ENCODE data around the gene EP400.

EP400 gene

GRCh38 chr12:131920902-131921840, 28.6 kb upstream of the EP400 start:
- Histone ChIP-seq H3K27ac (ENCODE audit: low read depth, low read length, poor library complexity, severe bottlenecking) (no peak overlapping the region), H3F3A (ENCODE audit: insufficient read depth, low read length) (no peaks in the 10 kb centered on the region), H2AFZ (ENCODE audit: low read length) (no peak overlapping the region), H3K9me2 (ENCODE audit: low read depth, low read length) (no peaks in the 10 kb centered on the region), H3K9ac (ENCODE audit: low read length) (no peak overlapping the region), H3K36me3 (ENCODE audit: insufficient read depth, low read length) (no peaks in the 10 kb centered on the region), H3K9me3 (ENCODE audit: low read length) (no peaks in the 10 kb centered on the region), H4K20me1 (ENCODE audit: insufficient read depth, low read length) (no peaks in the 10 kb centered on the region), H3K4me1 (ENCODE audit: insufficient read depth, low read length, severe bottlenecking) (peaks cover 18% of the 10 kb centered on the region), H3K4me3 (ENCODE audit: low read depth, low read length, poor library complexity, severe bottlenecking) (no peak overlapping the region), H3K79me2 (ENCODE audit: insufficient read depth, low read length) (no peaks in the 10 kb centered on the region), H3K27me3 (ENCODE audit: insufficient read depth, low read length) (0 out of 2 replicates have a peak, but pooled peaks cover 5% of the 10 kb centered on the region), H3K4me2 (ENCODE audit: low read length) (no peak overlapping the region)
- no peak for TF ChIP-seq EZH2 (IDR thresholded peaks at IDR 0.05; ENCODE audit: borderline replicate concordance, low read length)
- TF ChIP-seq, protein P1, sequence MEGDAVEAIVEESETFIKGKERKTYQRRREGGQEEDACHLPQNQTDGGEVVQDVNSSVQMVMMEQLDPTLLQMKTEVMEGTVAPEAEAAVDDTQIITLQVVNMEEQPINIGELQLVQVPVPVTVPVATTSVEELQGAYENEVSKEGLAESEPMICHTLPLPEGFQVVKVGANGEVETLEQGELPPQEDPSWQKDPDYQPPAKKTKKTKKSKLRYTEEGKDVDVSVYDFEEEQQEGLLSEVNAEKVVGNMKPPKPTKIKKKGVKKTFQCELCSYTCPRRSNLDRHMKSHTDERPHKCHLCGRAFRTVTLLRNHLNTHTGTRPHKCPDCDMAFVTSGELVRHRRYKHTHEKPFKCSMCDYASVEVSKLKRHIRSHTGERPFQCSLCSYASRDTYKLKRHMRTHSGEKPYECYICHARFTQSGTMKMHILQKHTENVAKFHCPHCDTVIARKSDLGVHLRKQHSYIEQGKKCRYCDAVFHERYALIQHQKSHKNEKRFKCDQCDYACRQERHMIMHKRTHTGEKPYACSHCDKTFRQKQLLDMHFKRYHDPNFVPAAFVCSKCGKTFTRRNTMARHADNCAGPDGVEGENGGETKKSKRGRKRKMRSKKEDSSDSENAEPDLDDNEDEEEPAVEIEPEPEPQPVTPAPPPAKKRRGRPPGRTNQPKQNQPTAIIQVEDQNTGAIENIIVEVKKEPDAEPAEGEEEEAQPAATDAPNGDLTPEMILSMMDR (IDR thresholded peaks at IDR 0.05; ENCODE audit: low read length): no peak

DNA sequence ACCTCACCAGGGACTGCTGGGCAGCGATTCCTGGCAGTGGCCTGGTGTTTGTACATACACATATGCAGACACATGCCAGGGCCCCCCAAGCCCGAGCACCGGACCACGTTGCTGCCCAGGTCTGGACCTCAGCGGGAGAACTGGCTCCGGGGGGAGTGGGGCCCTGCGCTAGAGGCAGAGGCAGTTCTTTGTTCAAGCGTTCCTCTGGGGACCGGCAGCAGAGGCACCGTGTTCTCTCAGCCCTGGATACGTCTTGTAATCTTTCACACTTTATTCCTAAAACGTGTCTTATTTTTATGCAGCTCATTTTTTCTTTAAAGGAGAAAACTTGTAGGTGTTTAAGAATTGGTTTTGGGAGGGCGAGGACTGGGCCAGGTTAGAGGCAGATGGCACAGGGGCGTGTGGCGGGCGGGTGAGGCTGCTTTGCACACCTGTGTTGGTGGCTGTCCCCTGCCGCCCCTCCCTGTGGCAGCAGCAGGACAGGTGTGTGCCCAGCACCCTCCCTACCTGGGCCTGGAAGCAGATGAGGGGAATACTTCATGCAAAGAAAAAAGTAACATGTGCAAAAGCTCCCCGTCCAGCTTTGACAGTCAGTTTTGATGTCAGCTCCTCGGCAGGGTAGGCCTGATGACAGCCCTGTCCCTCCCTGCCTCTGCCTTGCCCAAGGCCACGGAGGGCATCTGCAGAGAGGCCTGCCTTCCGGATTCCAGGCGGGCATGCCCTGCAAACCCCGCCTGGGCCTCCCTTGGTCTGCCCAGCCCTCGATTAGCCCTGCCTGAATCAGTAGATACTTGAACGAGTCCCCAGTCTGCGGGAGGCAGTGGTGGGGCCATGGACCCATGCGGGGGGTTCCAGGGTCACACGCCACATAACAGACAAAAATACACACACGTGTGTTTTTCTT, 27.6 kb upstream of the EP400 start:
- Histone ChIP-seq H3K27me3 (ENCODE audit: insufficient read depth, low read length) (peaks cover 5% of the 10 kb centered on the region; the same call in 1 of the 2 replicates), H3K9me2 (ENCODE audit: low read depth, low read length) (no peaks in the 10 kb centered on the region), H3K79me2 (ENCODE audit: insufficient read depth, low read length) (no peaks in the 10 kb centered on the region), H3K4me1 (ENCODE audit: insufficient read depth, low read length, severe bottlenecking) (peaks cover 18% of the 10 kb centered on the region), H3K9ac (ENCODE audit: low read length) (no peak overlapping the region), H3K36me3 (ENCODE audit: insufficient read depth, low read length) (no peaks in the 10 kb centered on the region), H3F3A (ENCODE audit: insufficient read depth, low read length) (no peaks in the 10 kb centered on the region), H4K20me1 (ENCODE audit: insufficient read depth, low read length) (no peaks in the 10 kb centered on the region), H3K9me3 (ENCODE audit: low read length) (no peaks in the 10 kb centered on the region), H3K27ac (ENCODE audit: low read depth, low read length, poor library complexity, severe bottlenecking) (no peak overlapping the region), H2AFZ (ENCODE audit: low read length) (no peak overlapping the region), H3K4me3 (ENCODE audit: low read depth, low read length, poor library complexity, severe bottlenecking) (no peak overlapping the region), H3K4me2 (ENCODE audit: low read length) (no peak overlapping the region)
- TF ChIP-seq, protein P1 (IDR thresholded peaks at IDR 0.05; ENCODE audit: low read length): no peak
- TF ChIP-seq EZH2 (IDR thresholded peaks at IDR 0.05; ENCODE audit: borderline replicate concordance, low read length): no peak

DNA sequence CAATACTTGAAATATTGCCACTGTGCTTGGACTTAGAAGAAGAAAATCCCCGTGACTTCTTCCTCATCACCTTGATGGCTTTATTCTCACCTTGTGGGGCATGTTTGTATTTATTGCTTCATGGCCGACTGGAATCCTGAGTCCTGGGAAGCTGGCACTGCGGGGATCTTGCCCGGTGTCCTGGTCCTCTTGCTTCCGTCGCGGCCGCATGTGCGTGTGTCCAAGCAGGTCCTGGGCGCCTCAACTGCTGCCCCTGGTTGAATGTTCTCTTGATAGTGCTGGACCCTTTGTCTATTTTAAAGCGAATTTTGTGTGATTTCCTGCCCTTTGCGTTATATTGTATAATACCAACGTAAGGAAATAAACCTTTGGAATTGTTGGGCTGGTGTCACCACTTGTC, 27.0 kb upstream of the EP400 start:
- Histone ChIP-seq H3K27me3 (ENCODE audit: insufficient read depth, low read length) (peaks cover 5% of the 10 kb centered on the region; the same call in 1 of the 2 replicates), H3K4me1 (ENCODE audit: insufficient read depth, low read length, severe bottlenecking) (peaks cover 18% of the 10 kb centered on the region), H3K9me3 (ENCODE audit: low read length) (no peaks in the 10 kb centered on the region), H3K27ac (ENCODE audit: low read depth, low read length, poor library complexity, severe bottlenecking) (no peak overlapping the region), H4K20me1 (ENCODE audit: insufficient read depth, low read length) (no peaks in the 10 kb centered on the region), H3K9me2 (ENCODE audit: low read depth, low read length) (no peaks in the 10 kb centered on the region), H2AFZ (ENCODE audit: low read length) (no peak overlapping the region), H3K4me2 (ENCODE audit: low read length) (no peak overlapping the region), H3F3A (ENCODE audit: insufficient read depth, low read length) (no peaks in the 10 kb centered on the region), H3K79me2 (ENCODE audit: insufficient read depth, low read length) (no peaks in the 10 kb centered on the region), H3K36me3 (ENCODE audit: insufficient read depth, low read length) (no peaks in the 10 kb centered on the region), H3K4me3 (ENCODE audit: low read depth, low read length, poor library complexity, severe bottlenecking) (no peak overlapping the region), H3K9ac (ENCODE audit: low read length) (no peak overlapping the region)
- no peak for TF ChIP-seq EZH2 (IDR thresholded peaks at IDR 0.05; ENCODE audit: borderline replicate concordance, low read length)
- TF ChIP-seq, protein P1 (IDR thresholded peaks at IDR 0.05; ENCODE audit: low read length): no peak
